Measurements from ENCODE around the gene PIP5K1C.

Gene PIP5K1C

GRCh38 chr19:3679138-3679537, 21.1 kb downstream of the PIP5K1C start:
- TF ChIP-seq FOXP2 (optimal IDR thresholded peaks at IDR 0.05; ENCODE audit: control extremely low read depth, extremely low read length, insufficient read depth) (no peak), POLR2AphosphoS5 (IDR thresholded peaks at IDR 0.05; ENCODE audit: borderline replicate concordance, low read depth, low read length) (no peak), EZH2 (IDR thresholded peaks at IDR 0.05) (no peak)
- H3K9me3 ChIP-seq (ENCODE audit: low read depth, low read length) = no peaks in the 10 kb centered on the region
- H3K9ac ChIP-seq (ENCODE audit: insufficient read length) = no peak overlapping the region
- no peak overlapping the region for H3K4me3 ChIP-seq
- no peak overlapping the region for H3K27ac ChIP-seq
- DNase-seq (ENCODE audit: low read depth, low spot score) = no peak
- H3K36me3 ChIP-seq (ENCODE audit: insufficient read depth, low read length) = peaks cover under 1% of the 10 kb centered on the region; the same call in 1 of the 2 replicates

GRCh38 chr19:3678188-3678587, 22.1 kb downstream of the PIP5K1C start:
- TF ChIP-seq EZH2 (IDR thresholded peaks at IDR 0.05) (no peak), POLR2AphosphoS5 (IDR thresholded peaks at IDR 0.05; ENCODE audit: borderline replicate concordance, low read depth, low read length) (no peak), FOXP2 (optimal IDR thresholded peaks at IDR 0.05; ENCODE audit: control extremely low read depth, extremely low read length, insufficient read depth) (no peak)
- H3K9ac ChIP-seq (ENCODE audit: insufficient read length) = no peak overlapping the region
- DNase-seq (ENCODE audit: low read depth, low spot score) = no peak
- no peaks in the 10 kb centered on the region for H3K9me3 ChIP-seq (ENCODE audit: low read depth, low read length)
- H3K36me3 ChIP-seq (ENCODE audit: insufficient read depth, low read length) = no peaks in the 10 kb centered on the region
- no peak overlapping the region for H3K27ac ChIP-seq
- H3K4me3 ChIP-seq = no peak overlapping the region

GRCh38 chr19:3674784-3675543, 25.3 kb downstream of the PIP5K1C start:
- Histone ChIP-seq H3K9me3 (ENCODE audit: low read depth, low read length) (no peaks in the 10 kb centered on the region), H3K9ac (ENCODE audit: insufficient read length) (no peak overlapping the region), H3K27ac (no peak overlapping the region), H3K36me3 (ENCODE audit: insufficient read depth, low read length) (no peaks in the 10 kb centered on the region), H3K4me3 (no peak overlapping the region)
- DNase-seq (ENCODE audit: low read depth, low spot score) = no peak
- TF ChIP-seq FOXP2 (optimal IDR thresholded peaks at IDR 0.05; ENCODE audit: control extremely low read depth, extremely low read length, insufficient read depth) (no peak), EZH2 (IDR thresholded peaks at IDR 0.05) (no peak), POLR2AphosphoS5 (IDR thresholded peaks at IDR 0.05; ENCODE audit: borderline replicate concordance, low read depth, low read length) (no peak)

GRCh38 chr19:3673506-3674439, 26.5 kb downstream of the PIP5K1C start:
- no peaks in the 10 kb centered on the region for H3K36me3 ChIP-seq (ENCODE audit: insufficient read depth, low read length)
- no peak overlapping the region for H3K27ac ChIP-seq
- DNase-seq (ENCODE audit: low read depth, low spot score) = no peak
- TF ChIP-seq POLR2AphosphoS5 (IDR thresholded peaks at IDR 0.05; ENCODE audit: borderline replicate concordance, low read depth, low read length) (no peak), FOXP2 (optimal IDR thresholded peaks at IDR 0.05; ENCODE audit: control extremely low read depth, extremely low read length, insufficient read depth) (no peak)
- H3K4me3 ChIP-seq = no peak overlapping the region
- no peak overlapping the region for H3K9ac ChIP-seq (ENCODE audit: insufficient read length)
- no peaks in the 10 kb centered on the region for H3K9me3 ChIP-seq (ENCODE audit: low read depth, low read length)

GRCh38 chr19:3672993-3673392, 27.3 kb downstream of the PIP5K1C start:
- TF ChIP-seq FOXP2 (optimal IDR thresholded peaks at IDR 0.05; ENCODE audit: control extremely low read depth, extremely low read length, insufficient read depth) (no peak), EZH2 (IDR thresholded peaks at IDR 0.05) (no peak), POLR2AphosphoS5 (IDR thresholded peaks at IDR 0.05; ENCODE audit: borderline replicate concordance, low read depth, low read length) (no peak)
- no peak overlapping the region for H3K27ac ChIP-seq
- no peak overlapping the region for H3K9ac ChIP-seq (ENCODE audit: insufficient read length)
- H3K4me3 ChIP-seq = no peak overlapping the region
- no peak for DNase-seq (ENCODE audit: low read depth, low spot score)
- H3K36me3 ChIP-seq (ENCODE audit: insufficient read depth, low read length) = no peaks in the 10 kb centered on the region
- no peaks in the 10 kb centered on the region for H3K9me3 ChIP-seq (ENCODE audit: low read depth, low read length)

- H3K4me3 ChIP-seq = no peak overlapping the region
- H3K9me3 ChIP-seq (ENCODE audit: low read depth, low read length) = no peaks in the 10 kb centered on the region
- no peak for TF ChIP-seq EZH2 (IDR thresholded peaks at IDR 0.05)
- TF ChIP-seq FOXP2 (optimal IDR thresholded peaks at IDR 0.05; ENCODE audit: control extremely low read depth, extremely low read length, insufficient read depth) = no peak
- no peak for TF ChIP-seq POLR2AphosphoS5 (IDR thresholded peaks at IDR 0.05; ENCODE audit: borderline replicate concordance, low read depth, low read length)
- H3K36me3 ChIP-seq (ENCODE audit: insufficient read depth, low read length) = no peaks in the 10 kb centered on the region
- H3K9ac ChIP-seq (ENCODE audit: insufficient read length) = no peak overlapping the region
- DNase-seq (ENCODE audit: low read depth, low spot score) = no peak
- no peak overlapping the region for H3K27ac ChIP-seq
Measured at GRCh38 chr19:3672575-3672948, 27.7 kb downstream of the PIP5K1C start.

- H3K36me3 ChIP-seq (ENCODE audit: insufficient read depth, low read length) = no peaks in the 10 kb centered on the region
- no peak overlapping the region for H3K9ac ChIP-seq (ENCODE audit: insufficient read length)
- TF ChIP-seq FOXP2 (optimal IDR thresholded peaks at IDR 0.05; ENCODE audit: control extremely low read depth, extremely low read length, insufficient read depth) = no peak
- H3K27ac ChIP-seq = no peak overlapping the region
- DNase-seq (ENCODE audit: low read depth, low spot score) = no peak
- no peak overlapping the region for H3K4me3 ChIP-seq
- H3K9me3 ChIP-seq (ENCODE audit: low read depth, low read length) = no peaks in the 10 kb centered on the region
Measured at GRCh38 chr19:3671680-3672574, 28.3 kb downstream of the PIP5K1C start.
